Mesothelial cell of epicardium (in vitro differentiated cells): ENCODE results near the gene FOXL1. TPM values are rescaled to one million over a fixed set of nuclear protein-coding genes. Genes with fewer than 3 reads are reported as not detected.

Experiments
- DNase-seq, 2 experiments: peaks; one replicate each; pipeline ENCODE4 v3.0.0; 2021; ENCODE audit warnings: low spot score in 2 of 2; ENCODE audit not compliant: unreplicated experiment in 2 of 2
- H3K27ac Mint-ChIP-seq: 2 replicates; pipeline ENCODE4 v1.8.0; 2021; ENCODE audit warnings: mixed read lengths
- H3K27me3 Mint-ChIP-seq: 2 replicates; pipeline ENCODE4 v1.8.0; 2021; ENCODE audit warnings: low read depth, mixed read lengths
- H3K36me3 Mint-ChIP-seq: 2 replicates; pipeline ENCODE4 v1.8.0; 2021; ENCODE audit warnings: mixed read lengths
- H3K4me1 Mint-ChIP-seq: 2 replicates; pipeline ENCODE4 v1.8.0; 2021; ENCODE audit warnings: mixed read lengths
- H3K4me3 Mint-ChIP-seq: 2 replicates; pipeline ENCODE4 v1.8.0; 2021; ENCODE audit warnings: mild to moderate bottlenecking, moderate library complexity, mixed read lengths
- H3K9me3 Mint-ChIP-seq: 2 replicates; pipeline ENCODE4 v1.8.0; 2021; ENCODE audit warnings: mixed read lengths
- total RNA-seq: library from RNA; stranded (reverse); gene quantifications from 3 replicates; pipeline ENCODE4 v1.2.1, GENCODE V29; 2021
- TF ChIP-seq, protein P1 (sequence below): fragments of 200-600 bp; sonication (generic); IDR thresholded peaks from one replicate; pipeline ENCODE4 v1.5.0; 2021; ENCODE audit warnings: antibody characterized with exemption; ENCODE audit not compliant: unreplicated experiment

FOXL1 gene
- total RNA-seq, 1 donor from 2014 or later: 2.5 TPM

DNA sequence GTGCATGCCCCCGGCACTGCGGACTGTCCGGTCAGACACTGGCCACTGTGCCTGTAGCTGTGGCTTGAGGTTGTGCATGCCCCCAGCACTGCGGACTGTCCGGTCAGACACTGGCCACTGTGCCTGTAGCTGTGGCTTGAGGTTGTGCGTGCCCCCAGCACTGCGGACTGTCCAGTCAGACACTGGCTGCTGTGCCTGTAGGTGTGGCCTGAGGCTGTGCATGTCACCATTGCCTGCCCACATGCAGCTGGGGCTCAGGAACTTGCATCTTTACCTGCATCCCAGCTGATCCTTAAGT is 28.5 kb upstream of the FOXL1 start:
- Mint-ChIP-seq H3K36me3 (no peaks in the 10 kb centered on the region), H3K27me3 (peaks cover 4% of the 10 kb centered on the region), H3K9me3 (no peaks in the 10 kb centered on the region), H3K27ac (no peak overlapping the region), H3K4me1 (peaks cover 28% of the 10 kb centered on the region), H3K4me3 (no peak overlapping the region)
- TF ChIP-seq, protein P1, sequence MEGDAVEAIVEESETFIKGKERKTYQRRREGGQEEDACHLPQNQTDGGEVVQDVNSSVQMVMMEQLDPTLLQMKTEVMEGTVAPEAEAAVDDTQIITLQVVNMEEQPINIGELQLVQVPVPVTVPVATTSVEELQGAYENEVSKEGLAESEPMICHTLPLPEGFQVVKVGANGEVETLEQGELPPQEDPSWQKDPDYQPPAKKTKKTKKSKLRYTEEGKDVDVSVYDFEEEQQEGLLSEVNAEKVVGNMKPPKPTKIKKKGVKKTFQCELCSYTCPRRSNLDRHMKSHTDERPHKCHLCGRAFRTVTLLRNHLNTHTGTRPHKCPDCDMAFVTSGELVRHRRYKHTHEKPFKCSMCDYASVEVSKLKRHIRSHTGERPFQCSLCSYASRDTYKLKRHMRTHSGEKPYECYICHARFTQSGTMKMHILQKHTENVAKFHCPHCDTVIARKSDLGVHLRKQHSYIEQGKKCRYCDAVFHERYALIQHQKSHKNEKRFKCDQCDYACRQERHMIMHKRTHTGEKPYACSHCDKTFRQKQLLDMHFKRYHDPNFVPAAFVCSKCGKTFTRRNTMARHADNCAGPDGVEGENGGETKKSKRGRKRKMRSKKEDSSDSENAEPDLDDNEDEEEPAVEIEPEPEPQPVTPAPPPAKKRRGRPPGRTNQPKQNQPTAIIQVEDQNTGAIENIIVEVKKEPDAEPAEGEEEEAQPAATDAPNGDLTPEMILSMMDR: no peak
- no peak for DNase-seq

DNA sequence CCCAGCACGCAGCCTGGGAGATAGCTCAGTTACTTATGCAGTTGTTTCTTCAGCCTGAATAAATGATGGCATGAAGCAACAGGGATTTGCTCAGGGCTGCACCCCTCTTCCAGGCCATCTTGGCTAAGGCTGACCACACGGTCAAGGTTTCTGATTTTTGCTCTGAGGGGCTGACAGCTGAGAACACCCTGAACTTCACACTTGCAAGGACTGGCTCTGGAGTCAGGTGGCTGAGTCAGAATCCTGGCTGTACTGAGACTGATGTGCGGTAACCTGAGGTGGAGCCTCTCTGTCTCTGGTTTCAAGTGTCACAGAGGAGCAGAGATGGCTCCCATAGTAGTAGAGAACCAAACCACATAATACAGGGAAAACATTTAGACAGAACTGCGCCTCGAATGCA is 28.1 kb upstream of the FOXL1 start:
- TF ChIP-seq, protein P1: no peak
- H3K27me3 Mint-ChIP-seq: peaks cover 4% of the 10 kb centered on the region
- H3K4me3 Mint-ChIP-seq: no peak overlapping the region
- peaks cover 28% of the 10 kb centered on the region for H3K4me1 Mint-ChIP-seq
- no peak overlapping the region for H3K27ac Mint-ChIP-seq
- DNase-seq: no peak
- H3K36me3 Mint-ChIP-seq: no peaks in the 10 kb centered on the region
- no peaks in the 10 kb centered on the region for H3K9me3 Mint-ChIP-seq

DNA sequence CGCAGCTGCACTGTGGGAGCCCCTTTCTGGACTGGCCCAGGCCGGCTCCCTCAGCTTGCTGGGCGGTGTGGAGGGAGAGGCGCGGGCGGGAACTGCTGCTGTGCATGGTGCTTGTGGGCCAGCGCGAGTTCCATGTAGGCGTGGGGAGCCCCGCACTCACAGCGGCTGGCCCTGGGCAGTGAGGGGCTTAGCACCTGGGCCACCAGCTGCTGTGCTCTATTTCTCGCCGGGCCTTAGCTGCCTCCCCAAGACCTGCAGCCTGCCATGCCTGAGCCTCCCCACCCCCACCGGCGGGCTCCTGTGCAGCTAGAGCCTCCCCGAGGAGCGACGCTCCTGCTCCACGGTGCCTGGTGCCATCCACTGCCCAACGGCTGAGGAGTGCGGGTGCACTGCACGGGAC is 25.0 kb upstream of the FOXL1 start:
- H3K36me3 Mint-ChIP-seq: no peaks in the 10 kb centered on the region
- no peak overlapping the region for H3K4me3 Mint-ChIP-seq
- H3K27ac Mint-ChIP-seq: no peak overlapping the region
- TF ChIP-seq, protein P1: no peak
- DNase-seq: no peak
- peaks cover 15% of the 10 kb centered on the region for H3K4me1 Mint-ChIP-seq
- no peaks in the 10 kb centered on the region for H3K9me3 Mint-ChIP-seq
- peaks cover 9% of the 10 kb centered on the region for H3K27me3 Mint-ChIP-seq

DNA sequence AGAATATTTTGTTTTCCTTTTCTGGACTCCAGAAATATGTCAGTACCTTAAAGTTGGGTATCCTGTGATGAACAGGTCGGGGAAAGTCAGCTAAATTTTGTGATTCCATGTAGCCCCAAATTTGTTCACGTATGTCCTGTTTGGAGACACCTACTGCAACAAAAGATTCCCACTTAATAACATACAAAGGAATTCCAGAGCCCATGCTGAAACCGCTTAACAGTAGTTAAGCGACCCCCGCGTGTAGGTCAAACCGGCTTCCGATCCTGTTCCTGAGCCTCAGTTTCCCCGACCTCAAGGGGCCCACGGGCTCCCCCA is 23.8 kb upstream of the FOXL1 start:
- peaks cover 10% of the 10 kb centered on the region for H3K27me3 Mint-ChIP-seq
- H3K4me3 Mint-ChIP-seq: peak overlapping the region; percentile 83
- H3K4me1 Mint-ChIP-seq: peaks cover 15% of the 10 kb centered on the region
- H3K9me3 Mint-ChIP-seq: no peaks in the 10 kb centered on the region
- DNase-seq: no peak
- H3K36me3 Mint-ChIP-seq: no peaks in the 10 kb centered on the region
- TF ChIP-seq, protein P1: no peak
- peak overlapping the region; percentile 97 for H3K27ac Mint-ChIP-seq

DNA sequence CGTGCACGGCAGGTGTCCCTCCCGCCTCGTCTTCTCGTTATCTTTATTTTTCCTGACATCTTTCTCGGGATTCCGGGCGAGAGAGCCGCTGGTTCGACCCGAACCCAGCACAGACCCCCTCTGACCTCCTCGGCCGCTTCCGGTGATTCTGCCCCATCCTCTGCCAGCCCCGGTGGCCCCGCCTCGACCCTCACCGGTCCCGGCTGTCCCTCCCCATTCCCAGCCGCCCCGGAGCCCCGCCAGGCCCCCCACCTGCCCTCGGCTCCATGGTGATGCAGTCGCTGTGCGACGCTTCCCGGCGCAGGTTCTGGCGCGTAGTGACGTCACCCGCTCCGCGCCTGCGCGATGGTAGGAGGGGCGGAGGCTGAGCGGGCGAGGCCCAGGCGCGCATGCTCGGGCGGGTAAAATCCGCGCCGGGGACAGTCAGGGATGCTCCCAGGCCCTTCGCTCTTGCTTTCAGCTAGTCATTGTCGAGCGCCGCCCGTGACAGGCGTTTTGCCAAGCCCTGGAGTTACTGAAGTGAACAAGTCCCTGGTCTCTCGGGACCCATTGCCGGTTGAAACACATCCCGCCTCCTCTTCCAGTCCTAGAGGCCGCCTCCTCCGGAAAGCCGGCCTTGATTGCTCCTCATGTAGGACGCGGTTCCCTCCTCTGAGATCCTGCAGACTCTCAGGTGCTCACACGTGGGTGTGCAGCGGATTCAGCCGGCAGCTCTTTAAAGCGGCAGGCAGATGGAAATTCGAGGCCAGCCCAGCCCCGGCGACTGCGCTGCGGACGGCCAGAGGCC is 23.2 kb upstream of the FOXL1 start, which contains the start of gene MTHFSD:
TSS of gene MTHFSD (minus strand) at position 319 of the 787 bp plus-strand sequence. CDS start at position 268, 51 bp downstream.
- Mint-ChIP-seq H3K27ac (peak within 1 kb of the TSS; percentile 97), H3K4me3 (peak within 1 kb of the TSS; percentile 83), H3K9me3 (no peaks in the 10 kb centered on the region), H3K4me1 (peaks cover 15% of the 10 kb centered on the region), H3K27me3 (peaks cover 10% of the 10 kb centered on the region), H3K36me3 (no peaks in the 10 kb centered on the region)
- peak; percentile 84 to 93 for DNase-seq
- TF ChIP-seq, protein P1: no peak
